Naive thymus-derived CD4-positive, alpha-beta T cell (primary cell): ENCODE measurements around the gene TMX2. TPM values are rescaled to one million over a fixed set of nuclear protein-coding genes. Genes with fewer than 3 reads are reported as not detected.

Experiments used
- ATAC-seq: fragments of 150-1000 bp; cut with Tn5 transposase; 2 replicates; pipeline ENCODE4 v1.10.0; 2021; ENCODE audit warnings: mild to moderate bottlenecking, moderate library complexity
- CTCF ChIA-PET: fragments of 350-600 bp; sonication (Branson Sonifier 250); formaldehyde crosslinking; loops from one replicate; lab custom pipeline; 2021; ENCODE audit warnings: antibody characterized with exemption; lab: Charles Lee
- POLR2A ChIA-PET: fragments of 350-600 bp; sonication (Branson Sonifier 250); formaldehyde crosslinking; loops from one replicate; lab custom pipeline; 2021; ENCODE audit warnings: antibody characterized with exemption, inconsistent platforms; lab: Charles Lee
- DNase-seq, 9 donors: peaks; one replicate each; pipeline versions ENCODE4 v3.0.0 to v3.0.0-alpha.2; 2020 to 2022; ENCODE audit warnings: mixed read lengths in 1 of 9
- H3K27ac ChIP-seq: one replicate; pipeline ENCODE4 v1.7.0; 2013; ENCODE audit warnings: mild to moderate bottlenecking, low read depth, low read length, moderate library complexity
- H3K27me3 ChIP-seq, 2 donors: one replicate each; pipeline ENCODE4 v1.7.0; 2013; ENCODE audit warnings: low read length in 2 of 2, mild to moderate bottlenecking in 2 of 2, moderate library complexity in 2 of 2; ENCODE audit not compliant: control insufficient read depth in 2 of 2, insufficient read depth in 2 of 2
- H3K36me3 ChIP-seq, 3 experiments: 1 replicate in 2 of 3; 2 replicates in 1 of 3; pipeline ENCODE4 v1.7.0; 2013; ENCODE audit warnings: low read length in 3 of 3, mild to moderate bottlenecking in 3 of 3, moderate library complexity in 1 of 3; ENCODE audit not compliant: insufficient read depth in 3 of 3, control insufficient read depth in 2 of 3
- H3K4me1 ChIP-seq, 2 donors: one replicate each; pipeline ENCODE4 v1.7.0; 2013; ENCODE audit warnings: low read length in 2 of 2, mild to moderate bottlenecking in 2 of 2, moderate library complexity in 1 of 2; ENCODE audit not compliant: control insufficient read depth in 2 of 2, insufficient read depth in 2 of 2
- H3K4me3 ChIP-seq: 2 replicates; pipeline ENCODE4 v1.7.0; 2013; ENCODE audit warnings: mild to moderate bottlenecking, low read length
- H3K9me3 ChIP-seq, 3 experiments: 1 replicate in 2 of 3; 2 replicates in 1 of 3; pipeline ENCODE4 v1.7.0; 2013; ENCODE audit warnings: low read length in 3 of 3; ENCODE audit not compliant: control insufficient read depth in 2 of 3
- H3K27ac Mint-ChIP-seq, 9 donors: one replicate each; pipeline ENCODE4 v1.8.0; 2020 to 2022; ENCODE audit warnings: mixed read lengths in 9 of 9, mild to moderate bottlenecking in 8 of 9, moderate library complexity in 5 of 9, inconsistent platforms in 2 of 9
- H3K27me3 Mint-ChIP-seq, 5 donors: one replicate each; pipeline ENCODE4 v1.8.0; 2021 to 2022; ENCODE audit warnings: mixed read lengths in 5 of 5, mild to moderate bottlenecking in 1 of 5
- H3K36me3 Mint-ChIP-seq, 5 donors: one replicate each; pipeline ENCODE4 v1.8.0; 2020 to 2022; ENCODE audit warnings: mixed read lengths in 5 of 5, mild to moderate bottlenecking in 3 of 5, inconsistent platforms in 1 of 5
- H3K4me1 Mint-ChIP-seq, 7 donors: one replicate each; pipeline ENCODE4 v1.8.0; 2020 to 2022; ENCODE audit warnings: mixed read lengths in 7 of 7, mild to moderate bottlenecking in 3 of 7, inconsistent platforms in 1 of 7
- H3K4me3 Mint-ChIP-seq, 10 donors: one replicate each; pipeline ENCODE4 v1.8.0; 2020 to 2022; ENCODE audit warnings: mild to moderate bottlenecking in 10 of 10, mixed read lengths in 10 of 10, moderate library complexity in 6 of 10, inconsistent platforms in 2 of 10
- H3K9me3 Mint-ChIP-seq, 11 donors: one replicate each; pipeline ENCODE4 v1.8.0; 2020 to 2022; ENCODE audit warnings: mixed read lengths in 11 of 11, mild to moderate bottlenecking in 4 of 11, inconsistent platforms in 1 of 11, moderate library complexity in 1 of 11
- intact Hi-C, 2 donors: fragments of 100-400 bp; cut with micrococcal nuclease; formaldehyde crosslinking; loops; one replicate each; pipeline ENCODE4 v1.15.1; 2023
- polyA plus RNA-seq, 2 donors: library from polyadenylated mRNA; unstranded; fragments of 300-500 nt; fragmentation: Illumina TruSeq; gene quantifications; one replicate each; pipeline ENCODE4 v1.2.3, GENCODE V29; 2021
- total RNA-seq, 6 experiments: library from RNA in 5 of 6; stranded (reverse) in 5 of 6; gene quantifications; 1 replicate in 5 of 6; 2 replicates in 1 of 6; pipeline ENCODE4 v1.2.3 and lab custom pipeline; 2021 to 2026

Gene TMX2
- total and polyA plus RNA-seq, 7 experiments from 2014 or later: 43.0 to 91.2 (median 66.9) TPM

DNA sequence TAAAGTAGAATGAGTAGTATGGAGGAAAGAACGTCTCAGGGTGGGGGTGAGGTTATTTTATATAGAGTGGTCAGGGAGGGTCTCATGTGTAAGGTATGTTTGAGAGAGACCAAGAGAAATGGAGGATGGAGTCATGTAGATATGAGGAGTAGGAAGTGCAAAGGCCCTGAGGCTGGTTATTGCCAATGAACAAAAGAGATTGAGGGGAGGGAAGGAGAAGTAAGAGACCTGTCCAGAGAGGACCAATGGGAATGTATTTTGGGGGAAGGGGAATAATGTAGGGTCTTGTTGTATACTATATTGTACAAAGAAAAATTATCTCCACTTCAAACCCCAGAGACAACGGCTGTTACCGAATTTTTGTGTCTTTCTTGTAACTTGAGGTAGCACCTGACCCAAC is 59.0 kb downstream of the TMX2 start:
- Mint-ChIP-seq H3K4me3 (no peak overlapping the region), H3K27ac (no peak overlapping the region), H3K4me1 (peaks cover 5 to 15% (median 12%) of the 10 kb centered on the region in 7 donors), H3K27me3 (no peaks in the 10 kb centered on the region), H3K9me3 (no peaks in the 10 kb centered on the region), H3K36me3 (peaks cover 4 to 23% (median 5%) of the 10 kb centered on the region in 5 donors)
- Histone ChIP-seq H3K36me3 (no peaks in the 10 kb centered on the region), H3K9me3 (no peaks in the 10 kb centered on the region), H3K27me3 (no peaks in the 10 kb centered on the region), H3K4me1 (no peaks in the 10 kb centered on the region), H3K27ac (no peak overlapping the region), H3K4me3 (no peak overlapping the region)
- ChIA-PET CTCF (interaction anchor here (1.1 kb wide), 1 partner anchor 29 kb away, joined by 7 read pairs; no protein-coding TSS in a partner anchor), POLR2A (no interaction called here)
- ATAC-seq (no peak), DNase-seq (no peak)
- intact Hi-C loops: no loop called here

DNA sequence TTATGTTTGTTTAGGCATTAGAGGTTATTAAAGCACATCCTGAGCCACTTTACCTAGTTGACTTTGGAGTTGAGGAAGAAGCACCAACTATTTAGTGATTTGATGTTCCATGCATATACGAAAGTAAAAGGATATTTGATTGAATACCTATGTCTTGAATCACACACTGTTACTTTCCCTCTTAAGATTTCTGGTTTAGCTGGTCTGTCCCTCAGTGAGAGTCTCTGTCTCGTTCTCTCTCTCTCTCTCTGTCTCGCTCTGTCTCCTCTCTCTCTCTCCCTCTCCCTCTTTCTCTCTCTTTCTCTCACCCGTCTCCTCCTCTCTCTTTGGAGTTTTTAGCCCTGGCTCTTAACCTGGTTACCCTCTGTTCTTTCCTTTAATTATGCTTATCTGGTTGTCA is 60.2 kb downstream of the TMX2 start:
- Mint-ChIP-seq H3K27me3 (no peaks in the 10 kb centered on the region), H3K9me3 (no peaks in the 10 kb centered on the region), H3K27ac (no peak overlapping the region), H3K36me3 (peaks cover 3 to 14% (median 5%) of the 10 kb centered on the region in 5 donors), H3K4me1 (peaks cover 5 to 19% (median 12%) of the 10 kb centered on the region in 7 donors), H3K4me3 (no peak overlapping the region)
- H3K27ac ChIP-seq: no peak overlapping the region
- intact Hi-C loops: no loop called here
- no peaks in the 10 kb centered on the region for H3K27me3 ChIP-seq
- H3K9me3 ChIP-seq: no peaks in the 10 kb centered on the region
- no peaks in the 10 kb centered on the region for H3K4me1 ChIP-seq
- DNase-seq (no peak), ATAC-seq (no peak)
- POLR2A ChIA-PET: no interaction called here
- no peak overlapping the region for H3K4me3 ChIP-seq
- CTCF ChIA-PET: interaction anchor here (0.7 kb wide), 1 partner anchor 1890 kb away, joined by 3 read pairs; no protein-coding TSS in a partner anchor
- no peaks in the 10 kb centered on the region for H3K36me3 ChIP-seq

DNA sequence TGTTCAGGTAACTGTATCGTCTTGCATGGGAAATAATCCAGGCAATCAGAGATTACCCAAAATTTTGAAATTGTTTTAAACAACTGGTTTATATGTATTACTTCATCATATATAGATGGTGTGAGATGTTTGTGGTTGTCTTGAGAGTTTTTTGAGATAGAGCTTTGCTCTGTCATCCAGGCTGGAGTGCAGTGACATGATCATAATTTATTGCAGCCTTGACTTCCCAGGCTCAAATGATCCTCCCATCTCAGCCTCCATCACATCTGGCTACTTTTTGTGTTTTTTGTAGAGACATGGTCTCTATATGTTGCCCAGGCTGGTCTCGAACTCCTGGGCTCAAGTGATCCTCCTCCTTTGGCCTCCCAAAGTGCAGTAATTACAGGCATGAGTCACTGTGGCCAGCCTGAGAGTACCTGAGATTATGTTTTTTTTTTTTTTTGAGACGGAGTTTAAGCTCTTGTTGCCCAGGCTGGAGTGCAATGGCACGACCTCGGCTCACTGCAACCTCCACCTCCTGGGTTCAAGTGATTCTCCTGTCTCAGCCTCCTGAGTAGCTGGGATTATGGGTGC is 60.7 kb downstream of the TMX2 start:
- POLR2A ChIA-PET: interaction anchor here (0.7 kb wide), 1 partner anchor 803 kb away, joined by 4 read pairs; no protein-coding TSS in a partner anchor
- ATAC-seq (no peak), DNase-seq (no peak)
- Histone ChIP-seq H3K4me1 (no peaks in the 10 kb centered on the region), H3K27ac (no peak overlapping the region), H3K36me3 (no peaks in the 10 kb centered on the region), H3K9me3 (no peaks in the 10 kb centered on the region), H3K4me3 (no peak overlapping the region), H3K27me3 (no peaks in the 10 kb centered on the region)
- Mint-ChIP-seq H3K9me3 (no peaks in the 10 kb centered on the region), H3K36me3 (peaks cover 3 to 14% (median 5%) of the 10 kb centered on the region in 5 donors), H3K4me1 (peaks cover 7 to 19% (median 13%) of the 10 kb centered on the region in 7 donors), H3K27ac (no peak overlapping the region), H3K27me3 (no peaks in the 10 kb centered on the region), H3K4me3 (no peak overlapping the region)
- intact Hi-C loops: no loop called here
- CTCF ChIA-PET: interaction anchor here (0.6 kb wide), 1 partner anchor 72 kb away, joined by 3 read pairs; no protein-coding TSS in a partner anchor

DNA sequence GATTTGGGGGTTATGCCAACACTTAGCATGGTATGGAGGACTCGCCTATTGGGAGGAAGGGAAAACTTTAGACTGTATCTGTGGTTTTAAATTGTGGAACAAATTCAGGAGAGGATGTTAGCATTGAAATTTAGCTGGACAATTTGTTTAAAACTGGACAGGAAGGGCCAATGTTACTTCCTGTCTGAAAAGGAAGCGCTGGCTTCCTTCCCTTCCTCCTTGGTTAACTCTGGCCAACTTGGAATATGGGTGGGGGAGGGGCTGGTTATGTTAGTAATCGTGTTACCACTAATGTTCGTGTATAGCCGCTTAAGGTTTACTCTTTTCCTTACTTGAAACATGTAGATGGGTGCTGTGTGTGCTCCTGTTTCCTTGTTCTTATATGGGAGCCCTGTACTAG is 63.1 kb downstream of the TMX2 start:
- Mint-ChIP-seq H3K4me1 (peaks cover 17 to 29% (median 21%) of the 10 kb centered on the region in 7 donors), H3K27ac (peak overlapping the region in 1 of 9 donors; percentile 65), H3K36me3 (peaks cover 0 to 9% (median 4%) of the 10 kb centered on the region in 5 donors), H3K4me3 (no peak overlapping the region), H3K27me3 (no peaks in the 10 kb centered on the region), H3K9me3 (no peaks in the 10 kb centered on the region)
- CTCF ChIA-PET: no interaction called here
- Histone ChIP-seq H3K36me3 (no peaks in the 10 kb centered on the region), H3K27me3 (no peaks in the 10 kb centered on the region), H3K4me1 (no peaks in the 10 kb centered on the region), H3K9me3 (no peaks in the 10 kb centered on the region), H3K27ac (no peak overlapping the region), H3K4me3 (no peak overlapping the region)
- ATAC-seq (no peak), DNase-seq (no peak)
- intact Hi-C loops: no loop called here
- POLR2A ChIA-PET: no interaction called here

DNA sequence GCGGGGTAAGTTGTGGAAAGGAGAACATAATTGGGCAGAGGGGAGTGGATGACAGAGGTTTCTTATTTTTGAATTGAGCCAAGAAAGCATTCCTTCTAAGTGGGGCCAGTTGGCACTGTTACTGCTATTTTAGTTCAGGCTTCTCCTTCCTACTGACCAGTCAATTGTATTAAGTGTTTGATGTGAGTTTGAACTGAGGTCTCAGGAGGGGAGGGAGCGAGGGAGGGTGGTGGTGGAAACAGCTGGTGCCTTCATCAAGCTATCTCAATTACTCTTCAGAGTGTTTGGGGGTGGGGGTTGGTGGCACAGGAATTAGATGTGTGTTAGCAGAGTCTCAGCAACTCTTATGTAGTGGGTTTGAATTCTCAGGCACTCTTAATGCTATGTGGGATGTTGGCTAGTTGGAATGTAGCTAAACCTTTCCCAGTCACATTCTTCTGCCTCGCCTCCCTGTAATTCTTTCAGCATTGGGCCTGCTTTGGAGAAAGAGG is 63.7 kb downstream of the TMX2 start:
- intact Hi-C loops: no loop called here
- H3K36me3 Mint-ChIP-seq: peaks cover 0 to 8% (median 3%) of the 10 kb centered on the region in 5 donors
- H3K9me3 ChIP-seq: no peaks in the 10 kb centered on the region
- H3K4me1 Mint-ChIP-seq: peaks cover 19 to 29% (median 21%) of the 10 kb centered on the region in 7 donors
- H3K9me3 Mint-ChIP-seq: no peaks in the 10 kb centered on the region
- no peaks in the 10 kb centered on the region for H3K27me3 Mint-ChIP-seq
- no peaks in the 10 kb centered on the region for H3K27me3 ChIP-seq
- H3K27ac ChIP-seq: no peak overlapping the region
- DNase-seq (no peak), ATAC-seq (no peak)
- H3K36me3 ChIP-seq: no peaks in the 10 kb centered on the region
- H3K27ac Mint-ChIP-seq: no peak overlapping the region
- no peaks in the 10 kb centered on the region for H3K4me1 ChIP-seq
- POLR2A ChIA-PET: interaction anchor here (0.7 kb wide), 1 partner anchor 127 kb away, joined by 3 read pairs; no protein-coding TSS in a partner anchor
- no peak overlapping the region for H3K4me3 Mint-ChIP-seq
- H3K4me3 ChIP-seq: no peak overlapping the region
- CTCF ChIA-PET: no interaction called here

DNA sequence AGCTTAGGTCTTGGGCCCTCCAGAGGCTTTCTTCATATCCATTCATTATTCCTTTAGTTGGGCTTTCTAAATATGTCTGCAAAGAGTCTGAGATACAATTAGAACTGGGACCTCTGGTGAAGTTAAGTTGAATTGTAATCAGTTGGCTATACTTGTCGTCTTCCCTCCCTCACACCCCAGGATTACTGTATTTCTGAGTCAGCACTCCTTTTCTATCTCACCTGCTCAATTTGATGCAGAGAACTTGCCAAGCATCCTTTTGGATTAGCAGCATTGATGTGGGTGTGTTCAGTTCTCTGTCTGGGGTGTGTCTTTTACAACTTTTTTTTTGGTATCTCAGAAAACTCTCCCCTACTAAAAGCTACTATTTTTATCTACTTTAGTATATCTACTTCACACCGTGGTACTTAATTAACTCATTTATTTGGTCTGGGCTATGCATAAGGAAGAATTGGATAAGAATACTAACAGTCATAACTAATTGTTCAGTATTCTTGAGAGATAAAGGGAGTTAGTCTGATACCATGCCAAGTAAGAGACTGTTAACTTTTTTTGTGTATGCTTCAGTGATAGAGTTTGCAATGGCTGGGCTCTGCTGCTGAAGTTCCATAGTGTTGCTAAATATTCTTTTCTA is 64.3 kb downstream of the TMX2 start:
- intact Hi-C loops: no loop called here
- peaks cover 0 to 4% of the 10 kb centered on the region in 2 donors for H3K4me1 ChIP-seq
- no peaks in the 10 kb centered on the region for H3K9me3 Mint-ChIP-seq
- no peaks in the 10 kb centered on the region for H3K27me3 Mint-ChIP-seq
- H3K27ac Mint-ChIP-seq: no peak overlapping the region
- DNase-seq (no peak), ATAC-seq (no peak)
- no peaks in the 10 kb centered on the region for H3K9me3 ChIP-seq
- peaks cover 0 to 6% (median 4%) of the 10 kb centered on the region in 5 donors for H3K36me3 Mint-ChIP-seq
- no peaks in the 10 kb centered on the region for H3K36me3 ChIP-seq
- H3K27ac ChIP-seq: no peak overlapping the region
- peaks cover 20 to 34% (median 26%) of the 10 kb centered on the region in 7 donors for H3K4me1 Mint-ChIP-seq
- ChIA-PET POLR2A (interaction anchor here (0.7 kb wide), 1 partner anchor 127 kb away, joined by 3 read pairs; no protein-coding TSS in a partner anchor), CTCF (no interaction called here)
- H3K4me3 Mint-ChIP-seq: no peak overlapping the region
- H3K4me3 ChIP-seq: no peak overlapping the region
- H3K27me3 ChIP-seq: no peaks in the 10 kb centered on the region
